ENCODE data around the gene GALNT1.

- TF ChIP-seq CTCF (IDR thresholded peaks at IDR 0.05) (no peak), POLR2A (IDR thresholded peaks at IDR 0.05) (no peak)
Observed at GRCh38 chr18:35625232-35625631, 43.7 kb downstream of the GALNT1 start.
